Keratinocyte (primary cell): ENCODE results near the gene MTHFD1L. TPM values are rescaled to one million over a fixed set of nuclear protein-coding genes. Genes with fewer than 3 reads are reported as not detected.

Source experiments
- DNase-seq: peaks from one replicate; pipeline ENCODE4 v3.0.0-alpha.2; 2011; ENCODE audit warnings: low read depth, missing footprints, low spot score
- FAIRE-seq: peaks from 2 replicates; lab custom pipeline; 2011; peaks lifted over from hg19 to GRCh38; lab: Jason Lieb, UNC
- H2AFZ ChIP-seq: 2 replicates; pipeline ENCODE4 v1.6.0; 2012; ENCODE audit warnings: low read length, control low read depth, inconsistent platforms; ENCODE audit not compliant: control insufficient read depth
- H3K27ac ChIP-seq: 2 replicates; pipeline ENCODE4 v1.5.1; 2011; ENCODE audit warnings: low read length; ENCODE audit not compliant: control insufficient read depth, insufficient read depth
- H3K27me3 ChIP-seq: 3 replicates; pipeline ENCODE4 v1.6.0; 2011; ENCODE audit warnings: low read length; ENCODE audit not compliant: control insufficient read depth, insufficient read depth; ENCODE audit errors: extremely low read depth
- H3K36me3 ChIP-seq, 2 experiments: 2 replicates in 1 of 2; 3 replicates in 1 of 2; pipeline ENCODE4 v1.5.1; 2011; ENCODE audit warnings: low read length in 2 of 2, mild to moderate bottlenecking in 1 of 2; ENCODE audit not compliant: control insufficient read depth in 2 of 2, insufficient read depth in 2 of 2; ENCODE audit errors: extremely low read depth in 1 of 2
- H3K4me1 ChIP-seq: 3 replicates; pipeline ENCODE4 v1.5.1; 2011; ENCODE audit warnings: low read length; ENCODE audit not compliant: control insufficient read depth, insufficient read depth; ENCODE audit errors: extremely low read depth
- H3K4me2 ChIP-seq: 3 replicates; pipeline ENCODE4 v1.6.0; 2011; ENCODE audit warnings: low read depth, low read length; ENCODE audit not compliant: control insufficient read depth, insufficient read depth; ENCODE audit errors: extremely low read depth
- H3K4me3 ChIP-seq, 3 experiments: fragments of 200-600 bp in 1 of 3; sonication (generic) in 1 of 3; 2 replicates in 2 of 3; 3 replicates in 1 of 3; pipeline ENCODE4 v1.5.1; 2011 to 2016; ENCODE audit warnings: low read length in 3 of 3, mild to moderate bottlenecking in 3 of 3, control low read depth in 2 of 3, inconsistent platforms in 1 of 3, low read depth in 1 of 3, mixed read lengths in 1 of 3, mixed run types in 1 of 3, moderate library complexity in 1 of 3; ENCODE audit not compliant: control insufficient read depth in 2 of 3, insufficient read depth in 2 of 3; ENCODE audit errors: extremely low read depth in 1 of 3
- H3K79me2 ChIP-seq: 2 replicates; pipeline ENCODE4 v1.6.0; 2012; ENCODE audit warnings: low read length; ENCODE audit not compliant: control insufficient read depth, insufficient read depth
- H3K9ac ChIP-seq: 3 replicates; pipeline ENCODE4 v1.6.0; 2011; ENCODE audit warnings: low read length; ENCODE audit not compliant: control insufficient read depth, insufficient read depth; ENCODE audit errors: extremely low read depth
- H3K9me1 ChIP-seq: 3 replicates; pipeline ENCODE4 v1.6.0; 2011; ENCODE audit warnings: low read length; ENCODE audit not compliant: control insufficient read depth, insufficient read depth; ENCODE audit errors: extremely low read depth
- H3K9me3 ChIP-seq: 2 replicates; pipeline ENCODE4 v1.5.1; 2012; ENCODE audit warnings: low read depth, low read length; ENCODE audit not compliant: control insufficient read depth
- H4K20me1 ChIP-seq: 3 replicates; pipeline ENCODE4 v1.6.0; 2011; ENCODE audit warnings: low read length; ENCODE audit not compliant: control insufficient read depth, insufficient read depth; ENCODE audit errors: extremely low read depth
- EZH2 ChIP-seq: IDR thresholded peaks from one replicate; pipeline ENCODE4 v1.6.1; 2012; ENCODE audit warnings: inconsistent platforms, mild to moderate bottlenecking, low read length, moderate library complexity
- dilution Hi-C: fragments of 300-500 bp; cut with MboI; formaldehyde crosslinking; loops from one replicate; pipeline ENCODE4 v1.7.0; 2020; ENCODE audit warnings: low sequenced_read_pairs; ENCODE audit not compliant: extremely low pct_ligation_motif_present
- polyA plus RNA-seq, 5 experiments: library from polyadenylated mRNA; depleted of rRNA in 3 of 5; stranded (reverse) in 3 of 5; stranded (forward) in 1 of 5; unstranded in 1 of 5; fragments of >200 nt; gene quantifications; 1 replicate in 1 of 5; 2 replicates in 3 of 5; 3 replicates in 1 of 5; pipeline versions ENCODE4 v1.2.1 to v1.2.3, GENCODE V29; 2011 to 2012; ENCODE audit warnings: missing spikeins in 2 of 5, low read depth in 1 of 5, low replicate concordance in 1 of 5
- TF ChIP-seq, protein P1 (sequence below), 3 experiments: IDR thresholded peaks in 1 of 3; conservative IDR thresholded peaks in 1 of 3; optimal IDR thresholded peaks in 1 of 3; 2 replicates in 2 of 3; 3 replicates in 1 of 3; pipeline versions ENCODE3 to v1.5.1; 2011; ENCODE audit warnings: low read length in 3 of 3, mild to moderate bottlenecking in 3 of 3, moderate library complexity in 2 of 3, control low read depth in 1 of 3, inconsistent platforms in 1 of 3; ENCODE audit not compliant: insufficient read depth in 2 of 3; ENCODE audit errors: extremely low read depth in 1 of 3

Gene MTHFD1L
- polyA plus RNA-seq, 1 donor (not counting 4 experiments of a cell fraction or from before 2014, with no cell fraction given), result 38.0 TPM

- FAIRE-seq (no peak), DNase-seq (no peak)
- Histone ChIP-seq H3K36me3 (no peaks in the 10 kb centered on the region), H3K4me1 (no peaks in the 10 kb centered on the region), H3K9ac (no peak overlapping the region), H3K27me3 (no peaks in the 10 kb centered on the region), H3K79me2 (no peaks in the 10 kb centered on the region), H3K4me3 (no peak overlapping the region), H3K9me1 (no peaks in the 10 kb centered on the region), H3K4me2 (no peak overlapping the region), H3K9me3 (no peaks in the 10 kb centered on the region), H3K27ac (no peak overlapping the region), H4K20me1 (no peaks in the 10 kb centered on the region), H2AFZ (no peak overlapping the region)
- dilution Hi-C loops, result no loop called here
- no peak for TF ChIP-seq EZH2
- TF ChIP-seq, protein P1, sequence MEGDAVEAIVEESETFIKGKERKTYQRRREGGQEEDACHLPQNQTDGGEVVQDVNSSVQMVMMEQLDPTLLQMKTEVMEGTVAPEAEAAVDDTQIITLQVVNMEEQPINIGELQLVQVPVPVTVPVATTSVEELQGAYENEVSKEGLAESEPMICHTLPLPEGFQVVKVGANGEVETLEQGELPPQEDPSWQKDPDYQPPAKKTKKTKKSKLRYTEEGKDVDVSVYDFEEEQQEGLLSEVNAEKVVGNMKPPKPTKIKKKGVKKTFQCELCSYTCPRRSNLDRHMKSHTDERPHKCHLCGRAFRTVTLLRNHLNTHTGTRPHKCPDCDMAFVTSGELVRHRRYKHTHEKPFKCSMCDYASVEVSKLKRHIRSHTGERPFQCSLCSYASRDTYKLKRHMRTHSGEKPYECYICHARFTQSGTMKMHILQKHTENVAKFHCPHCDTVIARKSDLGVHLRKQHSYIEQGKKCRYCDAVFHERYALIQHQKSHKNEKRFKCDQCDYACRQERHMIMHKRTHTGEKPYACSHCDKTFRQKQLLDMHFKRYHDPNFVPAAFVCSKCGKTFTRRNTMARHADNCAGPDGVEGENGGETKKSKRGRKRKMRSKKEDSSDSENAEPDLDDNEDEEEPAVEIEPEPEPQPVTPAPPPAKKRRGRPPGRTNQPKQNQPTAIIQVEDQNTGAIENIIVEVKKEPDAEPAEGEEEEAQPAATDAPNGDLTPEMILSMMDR (optimal IDR thresholded peaks at IDR 0.05 in 1 of 3, IDR thresholded peaks at IDR 0.05 in 1 of 3, conservative IDR thresholded peaks at IDR 0.05 in 1 of 3; ENCODE audit: extremely low read depth in 1 of 3, insufficient read depth in 2 of 3, low read length in 3 of 3), result no peak
These were observed 243.0 kb downstream of the MTHFD1L start for GRCh38 chr6:151108548-151108947.

DNA sequence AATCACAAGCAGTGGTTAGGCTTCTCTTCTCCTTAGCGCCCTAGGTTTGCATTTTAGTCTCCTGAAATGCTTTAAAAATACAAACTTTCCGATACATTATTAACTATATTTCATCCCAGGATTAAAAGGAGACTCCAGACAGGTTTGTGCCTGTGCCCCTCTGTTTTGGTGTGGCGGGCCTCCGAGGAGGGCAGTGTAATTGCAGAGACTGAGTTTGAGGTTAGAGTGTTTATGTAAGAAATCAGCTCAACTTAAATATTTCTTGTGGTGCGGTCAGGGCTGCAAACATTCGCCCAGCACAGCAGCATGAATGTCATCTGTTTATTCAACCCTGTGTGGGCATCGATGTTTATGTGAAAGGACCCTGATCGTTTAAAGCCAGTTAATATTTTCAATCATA, 243.9 kb downstream of the MTHFD1L start:
- dilution Hi-C loops, result no loop called here
- Histone ChIP-seq H3K27me3 (no peaks in the 10 kb centered on the region), H4K20me1 (no peaks in the 10 kb centered on the region), H3K4me3 (no peak overlapping the region), H3K9me1 (no peaks in the 10 kb centered on the region), H2AFZ (no peak overlapping the region), H3K4me2 (no peak overlapping the region), H3K27ac (no peak overlapping the region), H3K9me3 (no peaks in the 10 kb centered on the region), H3K4me1 (no peaks in the 10 kb centered on the region), H3K9ac (no peak overlapping the region), H3K36me3 (no peaks in the 10 kb centered on the region), H3K79me2 (no peaks in the 10 kb centered on the region)
- DNase-seq (no peak), FAIRE-seq (no peak)
- TF ChIP-seq EZH2, result no peak
- TF ChIP-seq, protein P1 (optimal IDR thresholded peaks at IDR 0.05 in 1 of 3, IDR thresholded peaks at IDR 0.05 in 1 of 3, conservative IDR thresholded peaks at IDR 0.05 in 1 of 3; ENCODE audit: extremely low read depth in 1 of 3, insufficient read depth in 2 of 3, low read length in 3 of 3), result no peak
